Astrocyte (in vitro differentiated cells and primary cell): ENCODE results near the gene COPRS.

Source experiments
- EZH2 ChIP-seq: IDR thresholded peaks from 2 replicates; pipeline ENCODE4 v1.6.1; 2012; ENCODE audit warnings: mild to moderate bottlenecking, low read length, inconsistent platforms; ENCODE audit not compliant: insufficient read depth
- TF ChIP-seq, protein P1 (sequence below): IDR thresholded peaks from 2 replicates; pipeline ENCODE4 v1.5.1; 2011; ENCODE audit warnings: low read depth, mild to moderate bottlenecking, inconsistent platforms, low read length, moderate library complexity; ENCODE audit not compliant: insufficient read depth

DNA sequence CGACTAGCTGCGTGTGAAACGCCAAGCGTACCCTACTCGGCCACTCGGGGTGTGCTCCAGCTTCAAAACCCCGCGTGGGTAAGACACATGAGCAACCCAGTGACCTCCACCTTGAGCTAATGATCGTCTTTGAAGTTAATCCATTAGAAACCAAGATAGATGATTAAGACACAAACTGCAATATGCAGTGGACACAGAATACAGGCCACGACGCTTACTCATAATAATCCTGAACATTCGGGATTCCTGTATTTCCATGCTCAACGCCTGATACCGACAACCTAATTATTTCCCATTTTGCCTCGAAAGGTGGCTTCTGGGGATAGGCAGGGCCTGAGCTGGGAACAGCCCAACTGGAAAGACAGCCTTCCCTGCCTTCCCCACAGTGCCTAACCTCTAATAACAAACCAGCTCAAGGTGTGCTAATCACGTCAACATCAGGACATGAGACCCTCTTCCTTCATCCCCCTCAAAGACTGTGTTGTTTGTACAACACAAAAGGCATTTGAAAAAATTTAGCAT, 504 bp upstream of the COPRS start:
- TF ChIP-seq, protein P1, sequence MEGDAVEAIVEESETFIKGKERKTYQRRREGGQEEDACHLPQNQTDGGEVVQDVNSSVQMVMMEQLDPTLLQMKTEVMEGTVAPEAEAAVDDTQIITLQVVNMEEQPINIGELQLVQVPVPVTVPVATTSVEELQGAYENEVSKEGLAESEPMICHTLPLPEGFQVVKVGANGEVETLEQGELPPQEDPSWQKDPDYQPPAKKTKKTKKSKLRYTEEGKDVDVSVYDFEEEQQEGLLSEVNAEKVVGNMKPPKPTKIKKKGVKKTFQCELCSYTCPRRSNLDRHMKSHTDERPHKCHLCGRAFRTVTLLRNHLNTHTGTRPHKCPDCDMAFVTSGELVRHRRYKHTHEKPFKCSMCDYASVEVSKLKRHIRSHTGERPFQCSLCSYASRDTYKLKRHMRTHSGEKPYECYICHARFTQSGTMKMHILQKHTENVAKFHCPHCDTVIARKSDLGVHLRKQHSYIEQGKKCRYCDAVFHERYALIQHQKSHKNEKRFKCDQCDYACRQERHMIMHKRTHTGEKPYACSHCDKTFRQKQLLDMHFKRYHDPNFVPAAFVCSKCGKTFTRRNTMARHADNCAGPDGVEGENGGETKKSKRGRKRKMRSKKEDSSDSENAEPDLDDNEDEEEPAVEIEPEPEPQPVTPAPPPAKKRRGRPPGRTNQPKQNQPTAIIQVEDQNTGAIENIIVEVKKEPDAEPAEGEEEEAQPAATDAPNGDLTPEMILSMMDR = no peak
- TF ChIP-seq EZH2 = no peak
